Measurements from ENCODE around the gene NCAPD2.
A peak's percentile ranks its signal among the peaks of the same experiment; 100 is the strongest.
"Not testable (repeated sequence)": the region's sequence is repeated elsewhere in the genome, so short reads cannot be mapped to it uniquely, and the experiment has no call there.

Gene NCAPD2

GRCh38 chr12:6494968-6495367 is 1.1 kb downstream of the NCAPD2 start:
- DNase-seq (ENCODE audit: low spot score in 2 of 2) (no peak), ATAC-seq (ENCODE audit: low read depth) (no peak)
- H3K27me3 Mint-ChIP-seq = no peaks in the 10 kb centered on the region
- H3K9me3 Mint-ChIP-seq = no peaks in the 10 kb centered on the region
- peaks cover 13% of the 10 kb centered on the region for H3K36me3 Mint-ChIP-seq
- H3K4me3 Mint-ChIP-seq = peak overlapping the region; percentile 97
- peaks cover 14% of the 10 kb centered on the region for H3K4me1 Mint-ChIP-seq
- H3K27ac Mint-ChIP-seq = no peak overlapping the region

GRCh38 chr12:6497291-6497690 is 3.4 kb downstream of the NCAPD2 start:
- H3K4me1 Mint-ChIP-seq = peaks cover 14% of the 10 kb centered on the region
- ATAC-seq (ENCODE audit: low read depth); H3K9me3 Mint-ChIP-seq; H3K36me3 Mint-ChIP-seq; H3K27me3 Mint-ChIP-seq; H3K4me3 Mint-ChIP-seq; H3K27ac Mint-ChIP-seq; DNase-seq (ENCODE audit: low spot score in 2 of 2): not testable (repeated sequence)

GRCh38 chr12:6500466-6500865 is 6.6 kb downstream of the NCAPD2 start:
- H3K4me1 Mint-ChIP-seq = peaks cover 2% of the 10 kb centered on the region
- no peaks in the 10 kb centered on the region for H3K9me3 Mint-ChIP-seq
- ATAC-seq (ENCODE audit: low read depth) (no peak), DNase-seq (ENCODE audit: low spot score in 2 of 2) (no peak)
- H3K36me3 Mint-ChIP-seq = peaks cover 5% of the 10 kb centered on the region
- H3K27ac Mint-ChIP-seq = no peak overlapping the region
- no peak overlapping the region for H3K4me3 Mint-ChIP-seq
- H3K27me3 Mint-ChIP-seq = no peaks in the 10 kb centered on the region

GRCh38 chr12:6507102-6507998 is 13.4 kb downstream of the NCAPD2 start:
- Mint-ChIP-seq H3K36me3 (peaks cover 21% of the 10 kb centered on the region), H3K27me3 (no peaks in the 10 kb centered on the region), H3K27ac (no peak overlapping the region), H3K4me1 (peaks cover 3% of the 10 kb centered on the region), H3K9me3 (no peaks in the 10 kb centered on the region), H3K4me3 (no peak overlapping the region)
- ATAC-seq (ENCODE audit: low read depth) (no peak), DNase-seq (ENCODE audit: low spot score in 2 of 2) (no peak)

GRCh38 chr12:6508087-6508486 is 14.2 kb downstream of the NCAPD2 start:
- H3K4me1 Mint-ChIP-seq = peaks cover 3% of the 10 kb centered on the region
- no peak for DNase-seq (ENCODE audit: low spot score in 2 of 2)
- no peaks in the 10 kb centered on the region for H3K27me3 Mint-ChIP-seq
- H3K4me3 Mint-ChIP-seq = no peak overlapping the region
- ATAC-seq (ENCODE audit: low read depth) = no peak
- no peaks in the 10 kb centered on the region for H3K9me3 Mint-ChIP-seq
- H3K27ac Mint-ChIP-seq = no peak overlapping the region
- H3K36me3 Mint-ChIP-seq = peaks cover 28% of the 10 kb centered on the region

GRCh38 chr12:6520186-6520585 is 26.3 kb downstream of the NCAPD2 start:
- Mint-ChIP-seq H3K27ac (no peak overlapping the region), H3K4me1 (no peaks in the 10 kb centered on the region), H3K4me3 (no peak overlapping the region), H3K27me3 (no peaks in the 10 kb centered on the region), H3K36me3 (peaks cover 37% of the 10 kb centered on the region), H3K9me3 (no peaks in the 10 kb centered on the region)
- no peak for ATAC-seq (ENCODE audit: low read depth)
- DNase-seq (ENCODE audit: low spot score in 2 of 2) = no peak

- no peaks in the 10 kb centered on the region for H3K27me3 Mint-ChIP-seq
- H3K4me1 Mint-ChIP-seq = no peaks in the 10 kb centered on the region
- H3K9me3 Mint-ChIP-seq = no peaks in the 10 kb centered on the region
- no peak for ATAC-seq (ENCODE audit: low read depth)
- no peak overlapping the region for H3K4me3 Mint-ChIP-seq
- no peak overlapping the region for H3K27ac Mint-ChIP-seq
- H3K36me3 Mint-ChIP-seq = peaks cover 34% of the 10 kb centered on the region
- DNase-seq (ENCODE audit: low spot score in 2 of 2) = no peak
These were observed 28.3 kb downstream of the NCAPD2 start for GRCh38 chr12:6522193-6522592.

- DNase-seq (ENCODE audit: low spot score in 2 of 2) (no peak), ATAC-seq (ENCODE audit: low read depth) (no peak)
- Mint-ChIP-seq H3K27me3 (no peaks in the 10 kb centered on the region), H3K36me3 (peaks cover 34% of the 10 kb centered on the region), H3K4me3 (no peak overlapping the region), H3K4me1 (no peaks in the 10 kb centered on the region), H3K27ac (no peak overlapping the region), H3K9me3 (no peaks in the 10 kb centered on the region)
These were observed 29.8 kb downstream of the NCAPD2 start for GRCh38 chr12:6523708-6524107.

- DNase-seq (ENCODE audit: low spot score in 2 of 2) (no peak), ATAC-seq (ENCODE audit: low read depth) (no peak)
- H3K9me3 Mint-ChIP-seq = no peaks in the 10 kb centered on the region
- no peaks in the 10 kb centered on the region for H3K4me1 Mint-ChIP-seq
- no peaks in the 10 kb centered on the region for H3K27me3 Mint-ChIP-seq
- H3K4me3 Mint-ChIP-seq = no peak overlapping the region
- peaks cover 34% of the 10 kb centered on the region for H3K36me3 Mint-ChIP-seq
- H3K27ac Mint-ChIP-seq = no peak overlapping the region
These were observed 30.7 kb downstream of the NCAPD2 start for GRCh38 chr12:6524648-6525047.

GRCh38 chr12:6526201-6526600 is 32.3 kb downstream of the NCAPD2 start:
- no peak overlapping the region for H3K27ac Mint-ChIP-seq

GRCh38 chr12:6526766-6527525 is 33.0 kb downstream of the NCAPD2 start:
- Mint-ChIP-seq H3K27ac (no peak overlapping the region), H3K4me1 (no peaks in the 10 kb centered on the region), H3K9me3 (no peaks in the 10 kb centered on the region), H3K27me3 (no peaks in the 10 kb centered on the region), H3K36me3 (peaks cover 33% of the 10 kb centered on the region), H3K4me3 (no peak overlapping the region)
- DNase-seq (ENCODE audit: low spot score in 2 of 2) = no peak
- no peak for ATAC-seq (ENCODE audit: low read depth)

More at GRCh38 chr12:6526201-6526600, 32.3 kb downstream of the NCAPD2 start:
- Mint-ChIP-seq H3K4me1 (no peaks in the 10 kb centered on the region), H3K4me3 (no peak overlapping the region), H3K27me3 (no peaks in the 10 kb centered on the region), H3K36me3 (peaks cover 37% of the 10 kb centered on the region), H3K9me3 (no peaks in the 10 kb centered on the region)
- DNase-seq (ENCODE audit: low spot score in 2 of 2) = no peak
- ATAC-seq (ENCODE audit: low read depth) = no peak

GRCh38 chr12:6527711-6528110 is 33.8 kb downstream of the NCAPD2 start:
- H3K9me3 Mint-ChIP-seq = no peaks in the 10 kb centered on the region

GRCh38 chr12:6528539-6529235 is 34.8 kb downstream of the NCAPD2 start:
- peaks cover 13% of the 10 kb centered on the region for H3K4me1 Mint-ChIP-seq
- DNase-seq (ENCODE audit: low spot score in 2 of 2) (no peak), ATAC-seq (ENCODE audit: low read depth) (no peak)
- no peak overlapping the region for H3K27ac Mint-ChIP-seq
- no peaks in the 10 kb centered on the region for H3K27me3 Mint-ChIP-seq
- no peak overlapping the region for H3K4me3 Mint-ChIP-seq
- peaks cover 28% of the 10 kb centered on the region for H3K36me3 Mint-ChIP-seq
- no peaks in the 10 kb centered on the region for H3K9me3 Mint-ChIP-seq

More at GRCh38 chr12:6527711-6528110, 33.8 kb downstream of the NCAPD2 start:
- ATAC-seq (ENCODE audit: low read depth) (no peak), DNase-seq (ENCODE audit: low spot score in 2 of 2) (no peak)
- H3K36me3 Mint-ChIP-seq = peaks cover 29% of the 10 kb centered on the region
- H3K27me3 Mint-ChIP-seq = no peaks in the 10 kb centered on the region
- H3K27ac Mint-ChIP-seq = no peak overlapping the region
- peaks cover 6% of the 10 kb centered on the region for H3K4me1 Mint-ChIP-seq
- H3K4me3 Mint-ChIP-seq = no peak overlapping the region

- H3K27ac Mint-ChIP-seq = no peak overlapping the region
- H3K9me3 Mint-ChIP-seq = no peaks in the 10 kb centered on the region
- ATAC-seq (ENCODE audit: low read depth) (no peak), DNase-seq (ENCODE audit: low spot score in 2 of 2) (no peak)
- H3K36me3 Mint-ChIP-seq = peaks cover 23% of the 10 kb centered on the region
- peaks cover 16% of the 10 kb centered on the region for H3K4me1 Mint-ChIP-seq
- no peak overlapping the region for H3K4me3 Mint-ChIP-seq
- H3K27me3 Mint-ChIP-seq = no peaks in the 10 kb centered on the region
These were observed 35.4 kb downstream of the NCAPD2 start for GRCh38 chr12:6529291-6529737.
